Psoas muscle (tissue), 8 donors: ENCODE data around the gene HOXB2. TPM values are rescaled to one million over a fixed set of nuclear protein-coding genes. Genes with fewer than 3 reads are reported as not detected.

Source experiments
- ATAC-seq, 4 donors: fragments of 200-7000 bp; cut with Tn5 transposase; one replicate each; pipeline ENCODE4 v1.9.1; 2020; ENCODE audit warnings: moderate library complexity in 3 of 4, mild to moderate bottlenecking in 2 of 4
- DNase-seq, 2 donors: peaks; one replicate each; pipeline ENCODE4 v3.0.0-alpha.2; 2020
- H3K27ac ChIP-seq: fragments of 200-600 bp; one replicate; pipeline ENCODE4 v1.8.0; 2022
- H3K27me3 ChIP-seq, 3 donors: fragments of 200-600 bp in 1 of 3; one replicate each; pipeline versions ENCODE4 v1.6.1 to v1.8.0; 2013 to 2022; ENCODE audit warnings: low read length in 2 of 3, mild to moderate bottlenecking in 2 of 3, moderate library complexity in 1 of 3; ENCODE audit not compliant: insufficient read depth in 3 of 3
- H3K36me3 ChIP-seq, 2 donors: fragments of 200-600 bp in 1 of 2; one replicate each; pipeline versions ENCODE4 v1.6.1 to v1.8.0; 2013 to 2022; ENCODE audit warnings: low read depth in 1 of 2, mild to moderate bottlenecking in 1 of 2, moderate library complexity in 1 of 2; ENCODE audit not compliant: insufficient read depth in 1 of 2
- H3K4me1 ChIP-seq: fragments of 200-600 bp; one replicate; pipeline ENCODE4 v1.8.0; 2022
- H3K4me3 ChIP-seq: fragments of 200-600 bp; one replicate; pipeline ENCODE4 v1.8.0; 2022; ENCODE audit warnings: mild to moderate bottlenecking
- H3K9me3 ChIP-seq: fragments of 200-600 bp; one replicate; pipeline ENCODE4 v1.8.0; 2022
- WGBS, 3 donors: extraction: QIAGEN DNeasy Blood & Tissue Kit; methylation state at CpG; one replicate each; pipeline versions ENCODE4 v1.1.6 to v1.1.7; 2013; 5-methylcytosine and 5-hydroxymethylcytosine counted together
- intact Hi-C, 2 donors: fragments of 100-400 bp; cut with DNase I; formaldehyde crosslinking; loops; one replicate each; pipeline versions ENCODE4 v1.11.0 to v1.14.2; 2022
- polyA plus RNA-seq, 3 donors: library from polyadenylated mRNA; stranded (reverse); fragments of 200-250 nt; gene quantifications; one replicate each; pipeline ENCODE4 v1.2.3, GENCODE V29; 2013
- total RNA-seq, 4 donors: library from RNA; stranded (reverse); fragmentation: NEBNext Ultra II Directional in 2 of 4; extraction: Animal tissue kit (Norgen Biotek cat#: 25700) in 2 of 4; gene quantifications; one replicate each; pipeline versions ENCODE4 v1.2.1 to v1.2.4, GENCODE V29; 2021 to 2023
- TF ChIP-seq, protein P1 (sequence below): fragments of 200-600 bp; IDR thresholded peaks from one replicate; pipeline ENCODE4 v1.8.0; 2022; ENCODE audit warnings: antibody characterized with exemption
- donor health status: healthy with polysubstance abuse.
- donor health status: DM: no; HTN: no; CAD: no; lungs with moderate emphysema.
- donor health status: Bipolar disorder and iron deficiency.
- donor health status: healthy.
- donor health status: DM: yes; HTN: yes; CAD: no.
- donor health status: DM: no; HTN: no; CAD: no.
- donor health status: DM: no; HTN: no; CAD: no.
- donor health status: DM: yes; HTN: yes; CAD: no.

HOXB2 gene
- total and polyA plus RNA-seq, 7 donors, result 3.1 to 12.9 (median 5.0) TPM

DNA sequence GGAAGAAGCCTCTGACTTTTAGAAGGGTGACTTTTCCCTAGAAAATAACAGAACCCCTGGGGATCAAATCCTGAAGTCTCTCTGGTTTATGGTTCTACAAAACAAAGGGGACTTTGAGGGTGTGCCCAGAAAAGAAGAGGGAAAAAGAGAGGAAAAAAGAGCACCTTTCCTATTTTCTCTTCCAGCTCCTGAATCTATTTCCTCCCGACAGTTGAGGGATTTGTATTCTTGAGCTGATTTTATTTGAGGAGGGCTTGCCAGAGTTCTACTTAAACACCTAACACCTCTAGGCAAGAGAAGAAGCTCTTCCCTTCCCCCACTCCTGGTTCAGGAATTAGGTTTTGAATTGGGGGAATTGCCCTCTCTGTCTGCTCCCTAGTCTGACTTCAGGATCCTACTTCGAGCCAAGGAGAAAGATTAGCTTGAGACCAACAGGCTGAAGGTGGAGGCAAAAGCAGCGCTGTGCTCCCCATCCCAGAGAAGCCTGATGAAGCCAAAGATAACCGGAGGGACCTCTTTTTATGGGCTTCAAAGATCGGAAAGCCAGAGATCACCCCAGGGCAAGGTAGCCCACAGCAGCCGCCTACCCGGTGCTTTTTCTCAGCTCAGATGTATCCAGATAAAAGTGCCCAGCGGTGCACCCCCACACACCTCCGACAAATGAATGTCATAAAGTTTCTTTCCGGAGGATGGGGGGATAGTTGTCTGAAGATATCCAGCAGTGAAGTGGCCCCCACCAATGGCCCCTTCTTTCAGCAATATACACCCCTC, 44.3 kb upstream of the HOXB2 start:
- DNase-seq (no peak), ATAC-seq (no peak)
- H3K4me1 ChIP-seq, result peaks cover 9% of the 10 kb centered on the region
- H3K27ac ChIP-seq, result no peak overlapping the region
- TF ChIP-seq, protein P1, sequence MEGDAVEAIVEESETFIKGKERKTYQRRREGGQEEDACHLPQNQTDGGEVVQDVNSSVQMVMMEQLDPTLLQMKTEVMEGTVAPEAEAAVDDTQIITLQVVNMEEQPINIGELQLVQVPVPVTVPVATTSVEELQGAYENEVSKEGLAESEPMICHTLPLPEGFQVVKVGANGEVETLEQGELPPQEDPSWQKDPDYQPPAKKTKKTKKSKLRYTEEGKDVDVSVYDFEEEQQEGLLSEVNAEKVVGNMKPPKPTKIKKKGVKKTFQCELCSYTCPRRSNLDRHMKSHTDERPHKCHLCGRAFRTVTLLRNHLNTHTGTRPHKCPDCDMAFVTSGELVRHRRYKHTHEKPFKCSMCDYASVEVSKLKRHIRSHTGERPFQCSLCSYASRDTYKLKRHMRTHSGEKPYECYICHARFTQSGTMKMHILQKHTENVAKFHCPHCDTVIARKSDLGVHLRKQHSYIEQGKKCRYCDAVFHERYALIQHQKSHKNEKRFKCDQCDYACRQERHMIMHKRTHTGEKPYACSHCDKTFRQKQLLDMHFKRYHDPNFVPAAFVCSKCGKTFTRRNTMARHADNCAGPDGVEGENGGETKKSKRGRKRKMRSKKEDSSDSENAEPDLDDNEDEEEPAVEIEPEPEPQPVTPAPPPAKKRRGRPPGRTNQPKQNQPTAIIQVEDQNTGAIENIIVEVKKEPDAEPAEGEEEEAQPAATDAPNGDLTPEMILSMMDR, result no peak
- no peak overlapping the region for H3K4me3 ChIP-seq
- no peaks in the 10 kb centered on the region for H3K36me3 ChIP-seq
- intact Hi-C loops, result no loop called here
- peaks cover 0 to 83% (median 31%) of the 10 kb centered on the region in 3 donors for H3K27me3 ChIP-seq
- H3K9me3 ChIP-seq, result no peaks in the 10 kb centered on the region
- 59 to 72% (median 67%) methylated on average over 10 of the region's 10 CpGs for WGBS, 3 donors

- Histone ChIP-seq H3K27ac (no peak overlapping the region), H3K4me1 (peaks cover 9% of the 10 kb centered on the region), H3K9me3 (no peaks in the 10 kb centered on the region), H3K36me3 (no peaks in the 10 kb centered on the region), H3K27me3 (peaks cover 0 to 85% (median 31%) of the 10 kb centered on the region in 3 donors), H3K4me3 (no peak overlapping the region)
- TF ChIP-seq, protein P1, result no peak
- intact Hi-C loops, result no loop called here
- no peak for ATAC-seq
- DNase-seq, result no peak
- WGBS, 3 donors, result 46 to 59% (median 48%) methylated on average over 2 of the region's 2 CpGs
These were observed 43.6 kb upstream of the HOXB2 start for GRCh38 chr17:48588528-48588927.

DNA sequence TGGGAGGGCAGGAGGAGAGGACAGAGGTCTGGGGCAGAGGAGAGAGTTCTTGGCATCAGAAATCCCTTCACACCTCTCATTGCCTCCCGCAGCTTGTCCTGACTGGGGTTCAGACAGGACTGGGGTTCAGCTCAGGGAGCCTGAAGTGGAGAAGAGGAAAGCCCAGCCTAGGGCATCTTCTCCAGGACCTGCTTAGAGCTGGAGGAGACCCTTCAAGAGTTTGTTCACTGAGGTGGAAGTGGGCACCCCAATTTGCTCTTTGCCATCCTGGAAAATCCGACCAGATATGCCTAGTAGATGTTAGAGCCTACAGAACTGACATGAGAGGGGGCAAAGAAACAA, 43.1 kb upstream of the HOXB2 start:
- intact Hi-C loops, result no loop called here
- DNase-seq (no peak), ATAC-seq (no peak)
- no peak overlapping the region for H3K27ac ChIP-seq
- 74 to 93% (median 75%) methylated on average over 2 of the region's 2 CpGs for WGBS, 3 donors
- H3K4me3 ChIP-seq, result no peak overlapping the region
- peaks cover 9% of the 10 kb centered on the region for H3K4me1 ChIP-seq
- peaks cover 0 to 85% (median 32%) of the 10 kb centered on the region in 3 donors for H3K27me3 ChIP-seq
- TF ChIP-seq, protein P1, result no peak
- no peaks in the 10 kb centered on the region for H3K9me3 ChIP-seq
- H3K36me3 ChIP-seq, result no peaks in the 10 kb centered on the region

DNA sequence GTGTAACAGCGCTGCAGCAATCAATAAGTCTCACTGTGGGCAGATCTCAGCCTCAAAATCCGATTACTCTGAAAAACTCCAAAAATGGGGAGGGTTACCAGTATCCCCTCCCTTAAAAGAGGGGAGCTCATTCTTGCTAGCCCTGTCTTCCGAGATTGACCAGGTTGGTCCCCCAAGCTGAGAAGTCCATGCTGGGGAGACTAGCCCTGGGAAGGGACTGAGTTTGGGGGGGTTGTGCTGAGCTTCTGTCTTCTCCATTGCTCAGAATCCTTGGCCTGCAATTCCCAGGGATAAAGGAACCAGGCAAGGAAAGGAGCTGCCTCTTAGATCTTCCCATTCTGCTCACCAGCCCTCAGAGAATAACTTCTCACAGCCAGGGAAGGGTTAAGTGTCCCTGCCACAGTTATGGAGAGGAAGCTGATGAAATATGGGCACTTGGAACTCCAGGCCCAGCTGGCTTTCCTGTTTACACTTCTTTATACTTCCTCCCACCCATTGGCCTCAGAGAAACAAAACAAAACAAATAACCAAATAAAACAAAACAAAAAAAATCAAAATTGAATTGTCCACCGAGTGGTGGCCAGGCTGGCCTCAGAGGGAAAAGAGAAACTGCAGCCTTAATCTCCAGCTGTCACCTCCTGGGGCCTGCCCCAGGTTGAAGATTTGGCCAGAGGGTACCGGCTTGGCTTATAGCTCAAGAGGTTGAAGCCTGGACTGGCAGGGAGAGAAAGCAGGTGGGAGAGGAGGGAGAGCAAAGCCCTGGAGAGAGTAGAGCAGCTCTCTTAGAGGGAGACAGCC, 42.6 kb upstream of the HOXB2 start:
- Histone ChIP-seq H3K9me3 (no peaks in the 10 kb centered on the region), H3K36me3 (no peaks in the 10 kb centered on the region), H3K4me3 (no peak overlapping the region), H3K4me1 (peaks cover 9% of the 10 kb centered on the region), H3K27me3 (peaks cover 0 to 86% (median 33%) of the 10 kb centered on the region in 3 donors), H3K27ac (no peak overlapping the region)
- intact Hi-C loops, result no loop called here
- 59 to 71% (median 69%) methylated on average over 5 of the region's 5 CpGs for WGBS, 3 donors
- TF ChIP-seq, protein P1, result no peak
- DNase-seq, result no peak
- no peak for ATAC-seq
